BJ (cell line): ENCODE results near the gene VAMP1. TPM values are rescaled to one million over a fixed set of nuclear protein-coding genes. Genes with fewer than 3 reads are reported as not detected.
"Not testable (repeated sequence)": the region's sequence is repeated elsewhere in the genome, so short reads cannot be mapped to it uniquely, and the experiment has no call there.

Experiments
- CTCF ChIA-PET: fragments of 350-600 bp; formaldehyde crosslinking; extraction: SDS; loops from one replicate; lab custom pipeline; 2021; ENCODE audit warnings: antibody characterized with exemption, inconsistent platforms; lab: Yijun Ruan, JAX
- POLR2A ChIA-PET: fragments of 300-600 bp; sonication (Branson Sonifier 250); formaldehyde crosslinking; extraction: SDS; loops from one replicate; lab custom pipeline; 2021; ENCODE audit warnings: antibody characterized with exemption; lab: Charles Lee
- DNase-seq: peaks from one replicate; pipeline ENCODE4 v3.0.0-alpha.2; 2011; ENCODE audit warnings: low read depth
- H3K27me3 ChIP-seq: 2 replicates; pipeline ENCODE4 v1.6.0; 2011; ENCODE audit warnings: low read length; ENCODE audit not compliant: control insufficient read depth, insufficient read depth
- H3K36me3 ChIP-seq: 2 replicates; pipeline ENCODE4 v1.5.1; 2011; ENCODE audit warnings: low read length; ENCODE audit not compliant: control insufficient read depth, insufficient read depth
- H3K4me3 ChIP-seq: 2 replicates; pipeline ENCODE4 v1.5.1; 2011; ENCODE audit warnings: low read depth, mild to moderate bottlenecking, control low read depth, low read length
- polyA plus RNA-seq: library from polyadenylated mRNA; depleted of rRNA; stranded (reverse); fragments of >200 nt; gene quantifications from 2 replicates; pipeline ENCODE4 v1.2.3, GENCODE V29; 2011
- TF ChIP-seq, protein P1 (sequence below): IDR thresholded peaks from 2 replicates; pipeline ENCODE4 v1.5.1; 2011; ENCODE audit warnings: low read depth, mild to moderate bottlenecking, control low read depth, inconsistent platforms, low read length, moderate library complexity; ENCODE audit not compliant: insufficient read depth

The VAMP1 gene
- polyA plus RNA-seq, 1 experiment, result 23.3 TPM

DNA sequence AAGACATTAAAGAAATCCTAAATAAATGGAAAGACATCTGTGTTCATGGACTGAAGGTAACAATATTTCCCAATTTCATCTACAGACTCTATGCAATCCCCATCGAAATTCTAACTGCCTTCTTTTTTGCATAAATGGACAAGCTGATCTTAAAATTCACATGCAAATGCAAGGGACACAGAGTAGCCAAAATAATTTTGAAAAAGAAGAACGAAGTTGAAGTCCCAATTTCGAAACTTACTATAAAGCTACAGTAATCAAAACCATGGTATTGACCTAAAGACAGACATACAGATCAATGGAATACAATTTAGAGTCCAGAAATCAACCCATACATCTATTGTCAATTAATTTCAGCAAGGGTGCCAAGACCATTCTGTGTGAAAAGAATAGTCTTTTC, 42.2 kb downstream of the VAMP1 start:
- no peak overlapping the region for H3K4me3 ChIP-seq
- ChIA-PET POLR2A (no interaction called here), CTCF (interaction anchor here (1.1 kb wide), 1 partner anchor 37 kb away, joined by 12 read pairs; no protein-coding TSS in a partner anchor)
- TF ChIP-seq, protein P1, sequence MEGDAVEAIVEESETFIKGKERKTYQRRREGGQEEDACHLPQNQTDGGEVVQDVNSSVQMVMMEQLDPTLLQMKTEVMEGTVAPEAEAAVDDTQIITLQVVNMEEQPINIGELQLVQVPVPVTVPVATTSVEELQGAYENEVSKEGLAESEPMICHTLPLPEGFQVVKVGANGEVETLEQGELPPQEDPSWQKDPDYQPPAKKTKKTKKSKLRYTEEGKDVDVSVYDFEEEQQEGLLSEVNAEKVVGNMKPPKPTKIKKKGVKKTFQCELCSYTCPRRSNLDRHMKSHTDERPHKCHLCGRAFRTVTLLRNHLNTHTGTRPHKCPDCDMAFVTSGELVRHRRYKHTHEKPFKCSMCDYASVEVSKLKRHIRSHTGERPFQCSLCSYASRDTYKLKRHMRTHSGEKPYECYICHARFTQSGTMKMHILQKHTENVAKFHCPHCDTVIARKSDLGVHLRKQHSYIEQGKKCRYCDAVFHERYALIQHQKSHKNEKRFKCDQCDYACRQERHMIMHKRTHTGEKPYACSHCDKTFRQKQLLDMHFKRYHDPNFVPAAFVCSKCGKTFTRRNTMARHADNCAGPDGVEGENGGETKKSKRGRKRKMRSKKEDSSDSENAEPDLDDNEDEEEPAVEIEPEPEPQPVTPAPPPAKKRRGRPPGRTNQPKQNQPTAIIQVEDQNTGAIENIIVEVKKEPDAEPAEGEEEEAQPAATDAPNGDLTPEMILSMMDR, result no peak
- DNase-seq, result no peak
- no peaks in the 10 kb centered on the region for H3K36me3 ChIP-seq
- H3K27me3 ChIP-seq, result no peaks in the 10 kb centered on the region

DNA sequence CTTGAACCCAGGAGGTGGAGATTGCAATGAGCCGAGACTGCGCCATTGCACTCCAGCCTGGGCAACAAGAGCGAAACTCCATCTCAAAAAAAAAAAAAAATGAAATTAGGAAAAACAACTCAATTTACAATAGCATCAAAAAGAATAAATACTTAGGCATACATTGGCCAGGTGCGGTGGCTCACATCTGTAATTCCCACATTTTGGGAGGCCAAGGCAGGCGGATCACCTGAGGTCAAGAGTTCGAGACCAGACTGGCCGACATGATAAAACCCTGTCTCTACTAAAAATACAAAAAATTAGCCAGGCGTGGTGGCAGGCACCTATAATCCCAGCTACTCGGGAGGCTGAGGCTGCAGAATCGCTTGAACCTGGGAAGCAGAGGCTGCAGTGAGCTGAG, 42.7 kb downstream of the VAMP1 start:
- H3K36me3 ChIP-seq, H3K27me3 ChIP-seq, DNase-seq, H3K4me3 ChIP-seq, POLR2A ChIA-PET: not testable (repeated sequence)
- CTCF ChIA-PET, result interaction anchor here (1.1 kb wide), 1 partner anchor 38 kb away, joined by 12 read pairs; no protein-coding TSS in a partner anchor

DNA sequence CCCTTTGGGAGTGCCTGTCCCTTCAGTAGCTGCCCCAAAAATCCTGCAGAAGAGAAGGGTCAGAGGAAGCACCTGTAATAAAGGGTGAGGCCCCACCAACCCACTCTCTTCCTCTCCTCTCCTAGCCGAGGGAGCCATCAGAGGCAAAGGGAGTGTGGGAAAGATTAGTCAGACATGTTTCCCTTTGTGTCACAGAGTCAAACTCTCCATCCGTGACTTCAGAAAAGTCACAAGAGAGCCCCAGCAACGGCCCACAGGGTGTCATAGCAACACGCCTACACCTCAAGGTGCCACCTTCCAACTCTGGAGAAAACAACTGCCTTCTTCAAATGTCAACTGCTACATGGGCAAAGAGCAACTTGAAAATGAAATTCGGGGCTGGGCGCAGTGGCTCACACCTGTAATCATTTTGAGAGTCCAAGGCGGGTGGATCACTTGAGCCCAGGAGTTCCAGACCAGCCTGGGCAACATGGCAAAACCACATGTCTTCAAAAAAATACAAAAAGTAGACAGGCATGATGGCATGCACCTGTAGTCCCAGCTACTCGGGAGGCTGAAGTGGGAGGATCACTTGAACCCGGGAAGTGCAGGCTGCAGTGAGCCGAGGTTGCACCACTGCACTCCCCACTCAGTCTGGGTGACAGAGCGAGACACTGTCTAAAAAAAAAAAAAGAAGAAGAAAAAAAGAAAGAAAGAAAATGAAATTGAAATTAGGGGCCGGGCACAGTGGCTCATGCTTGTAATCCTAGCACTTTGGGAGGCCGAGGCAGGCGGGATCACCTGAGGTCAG, 43.4 kb downstream of the VAMP1 start:
- CTCF ChIA-PET, result interaction anchor here (0.8 kb wide), 1 partner anchor 21 kb away, joined by 4 read pairs; no protein-coding TSS in a partner anchor
- TF ChIP-seq, protein P1, result no peak
- no peaks in the 10 kb centered on the region for H3K27me3 ChIP-seq
- H3K4me3 ChIP-seq, result no peak overlapping the region
- no peaks in the 10 kb centered on the region for H3K36me3 ChIP-seq
- POLR2A ChIA-PET, result no interaction called here
- DNase-seq, result no peak

DNA sequence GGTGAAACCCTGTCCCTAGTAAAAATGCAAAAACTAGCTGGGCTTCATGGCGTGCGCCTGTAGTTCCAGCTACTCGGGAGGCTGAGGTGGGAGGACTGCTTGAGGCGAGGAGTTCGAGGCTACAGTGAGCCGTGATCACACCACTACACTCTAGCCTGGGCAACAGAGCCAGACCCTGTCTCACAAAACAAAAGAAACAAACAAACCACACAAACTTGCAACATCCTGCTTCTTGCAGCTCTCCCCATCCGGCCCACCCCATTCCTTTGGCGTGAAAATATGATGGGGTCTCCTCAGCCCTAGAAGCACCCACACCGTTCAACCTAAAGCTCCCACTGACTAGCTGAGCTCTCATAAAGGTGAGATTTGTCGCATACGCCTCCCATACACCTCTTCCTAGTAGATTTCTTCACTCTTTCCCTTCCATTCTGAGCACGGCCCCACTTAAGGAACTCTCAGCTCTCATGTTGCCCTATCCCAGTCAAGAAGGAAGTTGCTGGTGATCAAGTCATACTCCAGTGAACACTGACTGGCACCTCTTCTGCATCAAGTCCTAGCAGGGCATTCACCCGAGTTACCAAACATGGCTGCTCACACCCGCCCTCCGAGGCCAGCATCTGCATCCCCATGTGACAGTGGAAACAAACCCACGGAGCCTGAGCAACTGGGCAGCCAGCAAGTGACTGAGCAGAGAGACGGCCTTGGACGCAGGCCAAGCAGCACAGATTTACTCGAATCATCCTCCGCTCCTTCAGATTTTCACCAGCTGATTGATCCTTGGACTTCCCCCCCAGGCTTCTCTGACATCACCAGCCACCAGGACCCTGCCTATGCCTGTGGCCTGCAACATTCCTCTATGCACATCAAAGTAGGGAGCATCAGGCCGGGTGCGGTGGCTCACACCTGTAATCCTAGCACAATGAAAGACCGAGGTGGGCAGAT, 44.6 kb downstream of the VAMP1 start:
- CTCF ChIA-PET, result interaction anchor here (0.6 to 5.2 kb wide), 10 partner anchors 14 to 438 kb away, joined by 3 to 62 read pairs (median 4); partner anchors contain the start of gene VAMP1

DNA sequence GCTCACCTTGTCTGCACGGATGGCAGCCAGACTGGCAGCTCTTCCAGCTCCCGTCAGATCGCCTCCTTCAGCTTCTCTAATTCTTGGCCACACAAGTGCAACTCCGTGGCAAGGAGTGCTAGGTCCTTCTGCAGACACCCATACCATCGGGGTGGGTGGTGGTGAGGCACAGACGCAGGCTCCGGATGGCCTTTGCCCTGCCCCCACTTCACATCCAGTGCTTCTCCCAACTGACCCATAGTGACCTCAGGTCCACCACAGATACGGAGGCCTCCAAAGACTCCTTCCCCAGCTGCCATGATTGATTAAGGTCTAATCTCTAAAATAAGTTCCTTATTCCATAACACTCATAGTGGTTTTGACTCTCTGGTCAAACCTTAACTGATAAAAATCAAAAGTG, 45.6 kb downstream of the VAMP1 start:
- Histone ChIP-seq H3K4me3 (no peak overlapping the region), H3K36me3 (no peaks in the 10 kb centered on the region), H3K27me3 (no peaks in the 10 kb centered on the region)
- no peak for DNase-seq
- TF ChIP-seq, protein P1, result no peak
- POLR2A ChIA-PET, result no interaction called here
- CTCF ChIA-PET, result interaction anchor here (0.6 to 5.2 kb wide), 10 partner anchors 13 to 195 kb away, joined by 3 to 62 read pairs (median 4); no protein-coding TSS in a partner anchor

More for the DNA sequence above, 44.6 kb downstream of the VAMP1 start:
- Histone ChIP-seq H3K27me3 (no peaks in the 10 kb centered on the region), H3K4me3 (no peak overlapping the region), H3K36me3 (no peaks in the 10 kb centered on the region)
- TF ChIP-seq, protein P1, result no peak
- POLR2A ChIA-PET, result no interaction called here
- no peak for DNase-seq
